Activated CD8-positive, alpha-beta memory T cell treated with anti-CD3 and anti-CD28 coated beads for 24 hours (primary cell): ENCODE data around the gene ACR.

ENCODE experiments used
- DNase-seq: peaks from one replicate; pipeline ENCODE4 v3.0.0-alpha.2; 2020

The ACR gene

DNA sequence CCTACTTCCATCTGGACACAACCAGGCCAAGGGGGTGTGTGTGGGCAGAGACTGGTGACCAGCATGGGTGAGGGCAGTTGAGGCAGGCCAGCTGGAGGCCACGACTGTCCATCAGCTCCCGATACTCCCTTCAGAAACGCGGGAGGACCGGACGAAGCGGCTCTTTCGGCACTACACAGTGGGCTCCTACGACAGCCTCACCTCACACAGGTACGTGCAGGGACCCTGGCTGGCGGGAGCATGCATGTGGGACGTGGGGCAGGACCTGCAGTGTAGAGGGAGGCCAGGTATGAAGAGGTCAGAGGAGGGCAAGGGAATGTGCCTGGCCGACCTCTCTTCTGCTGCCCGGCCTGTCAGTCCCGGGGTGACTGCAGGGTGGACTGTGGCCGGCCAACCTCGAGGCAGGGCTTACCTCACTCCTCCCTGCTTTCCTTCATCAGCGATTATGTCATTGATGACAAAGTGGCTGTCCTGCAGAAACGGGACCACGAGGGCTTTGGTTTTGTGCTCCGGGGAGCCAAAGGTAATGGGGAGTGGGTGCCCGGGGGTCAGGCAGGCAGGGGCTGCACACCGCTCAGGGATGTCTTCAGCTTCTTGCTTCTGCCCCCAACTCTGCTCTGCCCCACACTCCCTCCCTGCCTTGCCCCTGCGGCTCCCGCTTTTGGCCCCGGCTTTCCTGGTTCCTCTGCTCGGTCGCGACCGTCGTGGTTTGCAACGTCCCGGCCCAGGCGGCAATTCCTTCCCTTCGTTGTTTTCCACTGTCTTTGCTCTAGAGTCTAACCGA is 34.1 kb upstream of the ACR start:
- DNase-seq, result no peak

DNA sequence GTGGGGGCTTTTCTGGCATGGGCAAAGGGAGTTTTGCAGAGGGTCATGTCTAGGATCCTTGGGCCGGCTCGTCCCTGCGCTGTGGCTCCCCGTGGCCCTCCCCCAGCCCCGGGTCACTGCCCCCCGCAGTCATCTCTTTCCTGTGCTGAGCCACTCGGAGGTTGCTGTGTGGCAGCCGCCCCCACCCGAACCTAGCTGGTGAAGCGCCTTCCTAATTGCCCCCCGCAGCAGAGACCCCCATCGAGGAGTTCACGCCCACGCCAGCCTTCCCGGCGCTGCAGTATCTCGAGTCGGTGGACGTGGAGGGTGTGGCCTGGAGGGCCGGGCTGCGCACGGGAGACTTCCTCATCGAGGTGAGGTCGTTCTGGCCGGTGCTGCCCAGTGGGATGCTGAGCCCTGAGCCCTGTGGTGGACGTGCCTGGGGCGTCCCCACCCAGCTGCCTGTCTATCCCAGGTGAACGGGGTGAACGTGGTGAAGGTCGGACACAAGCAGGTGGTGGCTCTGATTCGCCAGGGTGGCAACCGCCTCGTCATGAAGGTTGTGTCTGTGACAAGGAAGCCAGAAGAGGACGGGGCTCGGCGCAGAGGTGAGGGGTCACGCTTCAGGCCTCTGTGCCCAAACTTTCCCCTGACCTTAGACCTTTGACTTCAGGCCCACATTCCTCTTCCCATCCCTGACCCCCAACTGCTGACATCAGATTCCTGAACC is 33.3 kb upstream of the ACR start:
- no peak for DNase-seq

DNA sequence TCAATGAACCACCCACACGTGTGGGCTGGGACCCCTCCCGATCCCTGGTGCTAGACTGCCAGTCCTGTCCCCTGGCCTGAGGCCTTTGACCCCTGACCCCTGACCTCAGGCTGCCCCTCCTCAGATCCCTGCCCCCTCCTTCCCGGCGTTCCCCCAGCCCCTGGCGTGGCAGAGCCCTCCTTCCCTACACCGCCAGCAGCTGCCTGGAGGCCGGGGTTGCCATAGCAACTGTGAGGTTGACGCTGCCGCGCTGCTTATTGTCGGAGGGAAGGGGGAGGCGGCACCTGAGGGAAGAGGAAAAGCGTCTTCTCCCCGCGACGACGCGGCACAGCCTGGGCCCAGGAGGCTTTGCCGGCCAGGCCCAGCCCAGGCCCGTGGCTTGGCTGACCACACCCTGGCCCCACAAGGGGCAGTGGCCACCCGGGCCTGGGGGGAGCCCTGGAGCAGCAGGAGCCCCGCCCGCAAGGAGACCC is 32.7 kb upstream of the ACR start:
- no peak for DNase-seq

GRCh38 chr22:50705851-50706351 is 32.1 kb upstream of the ACR start:
- DNase-seq, result no peak

DNA sequence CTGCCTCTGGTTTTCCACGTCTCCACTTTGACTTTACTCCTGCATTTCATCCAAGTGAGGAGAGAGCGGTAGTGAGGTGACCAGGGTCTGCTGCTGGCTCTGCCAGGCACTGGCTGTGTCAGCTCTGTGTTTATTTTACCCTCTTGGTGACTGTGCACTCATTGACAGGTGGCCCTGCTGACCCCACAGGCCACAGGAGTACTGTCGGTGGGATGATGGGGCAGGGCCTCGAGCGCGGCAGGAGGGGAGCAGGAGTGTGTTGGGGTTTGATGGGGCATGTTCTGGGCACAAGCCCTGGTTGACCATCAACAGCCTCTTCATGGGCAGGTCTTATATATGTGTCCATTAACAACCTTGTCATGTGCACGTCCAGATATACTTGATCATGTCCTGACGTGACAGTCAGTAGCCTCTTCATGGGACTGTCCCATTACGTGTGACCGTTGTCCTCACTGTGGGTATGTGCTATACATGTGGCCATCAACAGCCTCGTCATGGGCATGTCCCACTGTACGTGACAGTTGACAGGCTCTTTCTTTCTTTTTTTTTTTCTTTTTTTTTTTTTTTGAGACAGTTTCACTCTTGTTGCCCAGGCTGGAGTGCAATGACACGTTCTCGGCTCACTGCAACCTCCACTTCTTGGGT is 31.4 kb upstream of the ACR start:
- no peak for DNase-seq

GRCh38 chr22:50708474-50708873 is 29.5 kb upstream of the ACR start:
- no peak for DNase-seq

- DNase-seq, result no peak
Observed at GRCh38 chr22:50708996-50709395, 29.0 kb upstream of the ACR start.

DNA sequence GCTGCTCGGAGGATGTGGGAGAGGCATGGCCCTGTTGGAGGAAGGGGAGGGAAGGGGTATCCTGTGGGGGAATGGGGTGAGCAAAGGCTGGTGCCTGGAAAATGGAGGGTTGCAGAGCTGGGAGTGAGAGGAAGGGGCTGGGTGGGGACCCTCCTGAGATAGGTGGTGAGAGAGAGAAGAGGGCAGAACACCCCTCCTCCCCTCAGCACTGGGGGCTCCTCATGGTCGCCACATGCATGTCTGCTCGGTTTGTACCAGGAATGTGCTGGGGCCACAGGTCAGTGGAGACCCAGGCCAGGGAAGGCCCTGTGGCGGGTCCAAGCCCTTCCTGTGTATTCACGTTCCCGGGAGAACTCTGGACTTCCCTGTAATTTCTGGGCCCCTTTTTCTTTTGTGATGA is 27.8 kb upstream of the ACR start:
- DNase-seq, result no peak

DNA sequence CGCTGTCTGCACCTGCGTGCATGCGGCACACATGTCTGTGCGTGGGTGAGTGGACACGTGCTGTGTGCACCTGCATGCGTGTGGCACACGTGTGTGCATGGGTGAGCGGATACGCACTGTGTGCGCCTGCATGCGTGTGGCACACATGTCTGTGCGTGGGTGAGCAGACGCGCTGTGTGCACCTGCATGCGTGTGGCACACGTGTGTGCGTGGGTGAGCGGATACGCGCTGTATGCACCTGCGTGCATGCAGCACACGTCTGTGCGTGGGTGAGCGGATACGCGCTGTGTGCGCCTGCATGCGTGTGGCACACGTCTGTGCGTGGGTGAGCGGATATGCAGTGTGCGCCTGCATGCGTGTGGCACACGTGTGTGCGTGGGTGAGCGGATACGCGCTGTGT is 27.1 kb upstream of the ACR start:
- DNase-seq, result no peak

DNA sequence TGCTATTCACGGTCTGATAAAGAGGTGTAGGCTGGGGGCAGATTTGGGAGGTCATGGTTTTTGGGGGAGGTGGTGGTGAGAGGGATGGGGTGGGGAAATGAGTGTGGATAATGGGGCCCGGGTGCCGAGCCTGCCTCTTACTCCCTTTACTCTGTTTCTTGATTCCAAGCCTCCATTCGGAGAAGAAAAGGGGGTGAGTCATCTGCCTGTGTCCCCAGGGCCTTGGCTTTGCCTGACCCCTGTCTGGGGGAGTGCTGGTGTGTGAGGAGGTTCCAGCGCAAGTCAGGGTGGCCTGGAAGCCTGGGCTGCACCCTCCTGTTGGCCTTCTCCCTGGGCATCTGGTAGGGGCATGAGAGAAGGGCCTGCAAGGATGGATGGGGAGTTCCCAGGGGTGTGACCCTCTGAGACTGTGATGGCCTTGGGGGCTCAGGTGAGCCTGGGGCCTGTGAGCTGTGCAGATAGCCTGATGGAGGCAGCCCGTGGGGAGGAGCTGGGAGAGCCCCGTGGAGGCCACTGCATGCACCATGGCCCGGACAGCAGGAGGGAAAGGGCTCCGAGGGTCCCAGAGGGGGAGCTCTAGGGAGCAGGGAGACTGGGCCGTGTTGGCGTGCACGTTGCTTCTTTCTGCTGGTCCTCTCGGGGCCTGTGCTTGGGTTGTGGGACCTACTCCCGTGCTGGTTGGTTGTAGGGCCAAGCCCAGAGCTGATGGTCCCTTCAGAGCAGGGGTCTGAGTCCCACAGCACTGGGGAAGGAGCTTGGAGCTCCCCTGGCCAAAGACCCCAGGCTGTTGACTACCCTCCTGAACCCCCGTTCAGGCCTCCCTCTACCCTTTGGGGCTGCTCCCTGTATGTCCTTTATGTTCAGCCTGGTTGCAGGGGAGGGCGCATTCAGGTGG is 26.3 kb upstream of the ACR start:
- no peak for DNase-seq

GRCh38 chr22:50712341-50713007 is 25.5 kb upstream of the ACR start:
- no peak for DNase-seq

DNA sequence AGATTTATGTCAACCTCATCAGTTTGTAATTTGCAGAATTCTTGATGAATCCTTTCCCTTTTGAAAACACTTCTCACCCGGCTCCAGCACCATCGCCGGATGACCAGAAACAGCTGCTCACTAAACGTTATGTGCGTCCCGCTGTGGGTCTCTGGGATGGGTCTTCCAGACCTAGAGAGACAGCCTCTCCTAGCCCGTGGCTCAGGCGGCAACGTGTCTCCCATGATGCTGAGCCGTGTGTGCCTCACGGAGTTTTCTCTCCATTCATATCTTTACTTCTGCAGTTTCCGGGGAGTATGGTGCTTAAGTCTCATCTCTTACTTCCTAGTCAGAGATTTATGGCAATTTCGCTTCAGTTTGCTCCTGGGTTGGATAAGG is 25.0 kb upstream of the ACR start:
- no peak for DNase-seq

DNA sequence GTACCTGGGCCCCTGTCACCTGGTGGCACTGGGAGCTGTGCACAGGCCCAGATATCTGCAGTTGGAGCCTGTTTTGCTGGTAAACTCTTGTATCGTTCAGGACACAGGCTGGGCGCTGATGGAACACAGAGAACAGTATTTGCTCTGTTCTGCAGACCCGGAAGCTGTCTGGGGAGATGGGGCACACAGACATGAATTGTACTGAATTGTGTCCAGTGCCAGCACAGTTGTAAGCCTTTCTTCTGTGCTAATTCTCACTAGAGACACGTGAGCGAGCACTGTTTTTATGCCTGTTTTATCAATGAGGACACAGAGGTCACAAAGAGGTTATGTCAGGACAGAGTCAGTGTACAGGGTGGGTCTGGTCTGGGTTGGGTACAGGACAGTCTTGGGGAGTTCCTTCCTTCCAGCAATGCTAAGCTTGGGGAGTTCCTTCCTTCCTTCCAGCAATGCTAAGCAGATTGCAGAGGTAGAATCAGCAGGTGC is 24.4 kb upstream of the ACR start:
- no peak for DNase-seq

DNA sequence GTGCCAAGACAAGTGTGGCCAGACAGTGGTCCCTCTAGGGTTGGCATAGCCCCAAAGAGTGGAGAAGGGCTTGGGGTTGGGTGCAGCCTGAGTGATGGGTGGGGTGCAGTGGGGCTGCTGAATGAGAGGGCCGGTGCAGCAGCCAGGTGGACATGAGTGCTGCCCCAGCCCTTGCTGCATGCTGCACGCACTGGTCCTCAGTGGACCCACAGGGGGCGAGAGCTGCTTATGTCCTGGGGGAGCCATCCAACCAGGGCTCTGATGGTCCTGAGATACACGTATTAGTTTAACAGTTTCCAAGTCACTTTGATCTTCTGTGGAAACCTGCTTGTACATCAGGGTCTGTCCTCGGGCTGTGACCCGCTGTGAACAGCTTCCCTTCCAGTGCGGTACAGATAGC is 23.9 kb upstream of the ACR start:
- DNase-seq, result no peak

DNA sequence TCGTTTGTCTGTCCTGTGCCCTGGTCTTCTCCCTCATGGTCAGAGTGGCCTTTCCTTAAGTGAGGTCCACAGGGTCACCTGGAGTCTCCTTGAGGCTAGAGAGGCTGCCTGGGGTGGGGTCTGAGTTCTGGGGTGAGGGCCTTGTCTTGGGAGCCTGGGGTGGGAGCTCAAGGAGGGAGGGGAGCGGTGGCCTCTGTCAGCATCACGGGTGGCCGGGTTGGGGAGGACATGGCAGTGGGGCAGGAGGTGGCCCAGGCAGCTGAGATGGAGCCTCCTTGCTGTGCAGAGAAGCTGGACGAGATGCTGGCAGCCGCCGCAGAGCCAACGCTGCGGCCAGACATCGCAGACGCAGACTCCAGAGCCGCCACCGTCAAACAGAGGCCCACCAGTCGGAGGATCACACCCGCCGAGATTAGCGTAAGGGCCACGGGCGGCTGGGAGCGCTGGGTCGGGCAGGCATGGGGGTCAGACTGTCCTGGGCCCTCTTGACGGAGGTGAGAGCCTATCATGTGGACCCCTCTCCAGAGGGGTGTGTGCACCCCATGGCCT is 23.3 kb upstream of the ACR start:
- no peak for DNase-seq

DNA sequence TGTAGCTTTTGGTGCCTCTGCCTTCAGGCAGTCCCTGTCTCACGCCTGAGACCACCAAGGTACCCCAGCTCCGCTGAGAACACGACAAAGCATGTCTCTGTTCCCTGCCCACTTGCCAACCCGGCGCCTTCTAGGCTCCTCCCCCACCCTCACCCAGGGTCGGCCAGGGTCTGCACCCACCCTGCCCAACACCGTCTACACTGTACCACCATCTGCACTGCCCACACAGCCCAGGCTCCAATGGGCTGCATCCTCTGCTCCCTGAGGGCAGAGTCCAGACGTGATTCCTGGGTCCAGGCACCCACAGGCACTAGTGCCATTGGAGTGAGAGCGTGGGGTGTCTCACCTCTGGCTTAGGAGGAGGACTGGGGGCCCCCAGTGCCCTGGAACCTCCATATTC is 22.8 kb upstream of the ACR start:
- DNase-seq, result no peak

DNA sequence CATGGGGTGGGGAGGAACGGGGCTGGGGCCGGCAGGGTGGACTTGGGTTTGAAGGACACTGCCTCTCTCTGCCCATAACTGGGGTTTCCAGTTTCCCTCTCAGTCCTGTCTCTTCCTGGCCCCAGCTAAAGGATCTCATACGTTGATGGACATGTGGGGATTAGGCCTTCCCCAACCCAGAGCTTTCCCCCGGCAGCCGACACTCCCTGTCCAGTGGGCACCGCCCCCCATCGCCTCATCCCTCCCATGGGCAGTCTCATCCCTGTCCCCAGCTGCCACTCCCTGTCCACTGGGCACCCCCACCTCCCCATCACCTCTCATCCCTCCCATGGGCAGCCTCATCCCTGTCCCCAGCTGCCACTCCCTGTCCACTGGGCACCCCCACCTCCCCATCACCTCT is 22.2 kb upstream of the ACR start:
- no peak for DNase-seq

DNA sequence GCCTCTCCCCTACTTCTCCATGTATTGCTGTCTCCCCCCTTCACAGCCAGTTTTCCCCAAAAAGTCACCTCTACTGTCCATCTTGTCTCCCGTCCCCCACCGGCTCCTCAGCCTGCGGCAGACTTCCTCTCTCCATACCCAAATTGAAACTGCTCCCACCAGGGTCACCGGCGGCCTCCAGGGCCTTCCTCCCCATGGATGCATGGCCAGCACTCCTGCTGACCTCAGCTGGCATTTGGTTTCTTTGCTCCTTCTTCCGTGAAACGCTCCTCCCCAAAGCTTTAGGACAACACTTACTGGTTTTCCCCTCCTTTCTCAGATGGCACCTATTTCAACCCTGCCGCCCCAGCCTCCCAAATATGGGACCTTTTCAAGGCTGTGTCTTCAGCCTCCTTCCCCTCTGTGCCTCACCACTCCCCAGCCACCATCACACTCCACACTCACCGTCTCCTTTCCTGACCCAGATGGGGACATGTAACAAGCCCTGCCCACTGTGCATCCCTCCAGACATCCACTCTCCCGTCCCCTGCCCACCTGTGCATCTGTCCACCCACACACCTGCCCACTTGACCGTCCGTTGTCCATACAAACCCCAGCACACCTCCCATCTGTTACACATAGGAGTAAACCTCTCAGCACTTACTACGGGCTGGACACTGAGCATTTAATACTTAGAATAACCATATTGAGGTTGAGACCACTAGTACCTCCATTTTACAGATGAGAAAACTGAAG is 21.5 kb upstream of the ACR start:
- no peak for DNase-seq

- no peak for DNase-seq
Observed at GRCh38 chr22:50717709-50718351, 20.2 kb upstream of the ACR start.

GRCh38 chr22:50718352-50718709 is 19.7 kb upstream of the ACR start:
- DNase-seq, result no peak
